Adrenal gland (tissue), 5 donors: ENCODE measurements around the gene CRIP1.

Experiments used
- CTCF ChIP-seq, 6 experiments: fragments of 450-650 bp in 4 of 6; fragments of 200-600 bp in 2 of 6; sonication (generic) in 1 of 6; IDR thresholded peaks; 1 replicate in 5 of 6; 2 replicates in 1 of 6; pipeline versions ENCODE4 v1.5.1 to v1.8.0; 2016 to 2021; ENCODE audit warnings: antibody characterized with exemption in 6 of 6, mild to moderate bottlenecking in 2 of 6, moderate library complexity in 1 of 6
- POLR2A ChIP-seq, 2 donors: fragments of 450-650 bp; IDR thresholded peaks; one replicate each; pipeline ENCODE4 v1.6.1; 2017; ENCODE audit warnings: antibody characterized with exemption in 2 of 2, mild to moderate bottlenecking in 2 of 2, moderate library complexity in 1 of 2
- donor health status: DM: no; HTN: no; CAD: no.

- TF ChIP-seq CTCF (IDR thresholded peaks at IDR 0.05), result no peak
- TF ChIP-seq POLR2A (IDR thresholded peaks at IDR 0.05), result no peak
These were observed 28.7 kb upstream of the CRIP1 start for GRCh38 chr14:105458010-105458409.
